HG03135 (cell line): ENCODE data around the gene ZNF565.
"Not testable (repeated sequence)": the region's sequence is repeated elsewhere in the genome, so short reads cannot be mapped to it uniquely, and the experiment has no call there.

ENCODE experiments used
- ATAC-seq: cut with Tn5 transposase; IDR thresholded peaks from one replicate; pipeline ENCODE4 v1.9.1; 2021; ENCODE audit warnings: mild to moderate bottlenecking, moderate library complexity; ENCODE audit not compliant: unreplicated experiment

Gene ZNF565

GRCh38 chr19:36152019-36152351, 62.5 kb downstream of the ZNF565 start:
- no peak for ATAC-seq

- ATAC-seq, result no peak
These were observed 63.1 kb downstream of the ZNF565 start for GRCh38 chr19:36151144-36152018.

GRCh38 chr19:36150586-36150985, 63.9 kb downstream of the ZNF565 start:
- ATAC-seq, result no peak

GRCh38 chr19:36149673-36150406, 64.6 kb downstream of the ZNF565 start:
- no peak for ATAC-seq

DNA sequence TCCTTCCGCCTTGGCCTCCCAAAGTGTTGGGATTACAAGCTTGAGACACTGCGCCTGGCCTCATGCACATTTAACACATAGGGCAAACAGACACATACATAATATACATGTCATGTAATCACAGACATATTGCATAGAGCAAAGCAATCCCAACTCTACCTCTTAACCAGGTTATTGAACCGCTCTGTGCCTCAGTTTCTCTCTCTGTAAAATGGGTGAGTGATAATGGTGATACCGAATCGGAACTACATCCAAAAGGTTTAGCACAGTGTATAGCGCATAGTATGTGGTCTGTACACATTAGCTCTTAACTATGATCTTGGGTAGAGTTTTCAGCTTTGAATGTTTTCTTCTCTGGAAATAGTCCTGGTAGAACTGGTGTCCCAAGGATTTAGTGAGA, 69.8 kb downstream of the ZNF565 start:
- ATAC-seq, result no peak

GRCh38 chr19:36142496-36142895, 72.0 kb downstream of the ZNF565 start:
- no peak for ATAC-seq

GRCh38 chr19:36142046-36142445, 72.4 kb downstream of the ZNF565 start:
- no peak for ATAC-seq

DNA sequence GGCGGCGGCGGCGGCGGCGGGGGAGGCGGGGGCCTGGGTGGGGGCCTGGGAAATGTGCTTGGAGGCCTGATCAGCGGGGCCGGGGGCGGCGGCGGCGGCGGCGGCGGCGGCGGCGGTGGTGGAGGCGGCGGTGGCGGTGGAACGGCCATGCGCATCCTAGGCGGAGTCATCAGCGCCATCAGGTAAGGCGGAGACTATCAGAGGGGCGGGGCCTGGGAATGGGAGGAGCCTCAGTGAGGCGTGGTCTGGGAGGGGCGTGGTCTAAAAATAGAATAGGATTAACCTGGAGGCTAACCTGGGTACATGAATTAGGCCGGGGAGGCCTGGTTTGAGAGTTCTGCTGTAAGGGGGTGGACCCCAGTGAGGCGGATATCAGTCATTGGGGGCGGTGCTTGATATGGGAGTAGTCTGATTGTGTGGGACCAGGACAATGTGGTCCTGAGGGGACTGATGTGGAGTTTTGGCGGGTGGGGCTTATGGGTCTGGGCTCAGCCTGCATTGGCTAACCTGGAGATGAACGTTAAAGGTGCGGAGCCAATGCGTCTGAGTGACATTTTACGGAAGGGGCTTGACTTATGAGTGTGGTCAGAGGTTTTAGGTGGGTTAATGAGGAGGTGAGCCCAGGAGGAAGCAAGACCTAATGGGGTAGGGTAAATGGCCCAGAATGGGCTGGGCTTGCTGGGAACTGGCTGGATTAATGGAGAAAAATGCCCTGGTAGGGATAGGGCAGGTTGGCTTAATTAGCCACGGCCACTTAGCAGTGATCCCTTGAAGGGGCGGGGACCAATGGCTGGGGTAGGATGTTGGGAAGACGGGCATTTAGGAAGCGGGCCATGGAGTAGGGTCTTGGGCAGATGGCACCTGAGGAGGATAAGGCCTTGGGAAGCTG, 73.2 kb downstream of the ZNF565 start:
- peak; percentile 43 for ATAC-seq

DNA sequence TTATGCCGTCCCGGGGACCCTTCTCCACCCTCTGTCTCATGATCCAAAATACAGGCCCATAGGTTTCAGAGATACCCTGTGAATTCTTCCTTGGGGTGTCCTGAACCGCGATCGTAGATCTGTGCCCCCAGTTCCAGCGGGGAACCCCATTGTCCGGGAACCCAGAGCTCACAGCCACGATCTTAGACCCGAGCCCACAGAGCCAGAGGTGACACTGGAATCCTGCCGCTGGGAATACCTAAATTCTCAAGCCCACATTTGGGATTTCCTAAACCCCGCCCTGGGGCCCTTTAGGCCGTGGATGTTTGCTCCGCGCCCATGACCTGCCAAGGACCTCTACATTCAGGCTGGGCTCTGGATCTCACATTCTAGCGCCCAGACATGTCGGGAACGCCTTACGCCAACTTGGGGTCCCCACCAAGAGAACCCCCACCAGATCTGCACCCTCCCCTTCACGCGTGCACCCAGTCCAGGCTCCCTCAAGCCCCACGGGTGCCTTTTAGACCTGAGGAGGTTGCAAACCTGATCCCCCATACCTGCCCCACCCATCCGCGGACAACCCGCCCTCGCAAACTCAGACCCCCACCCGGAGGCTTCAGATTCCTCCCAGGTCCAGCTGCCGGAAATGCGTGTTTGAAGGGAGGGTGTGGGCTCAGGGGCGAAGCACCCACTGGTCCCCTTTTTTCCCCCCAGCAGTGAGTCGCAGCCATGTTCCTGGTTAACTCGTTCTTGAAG, 74.0 kb downstream of the ZNF565 start:
- peak; percentile 9 for ATAC-seq

DNA sequence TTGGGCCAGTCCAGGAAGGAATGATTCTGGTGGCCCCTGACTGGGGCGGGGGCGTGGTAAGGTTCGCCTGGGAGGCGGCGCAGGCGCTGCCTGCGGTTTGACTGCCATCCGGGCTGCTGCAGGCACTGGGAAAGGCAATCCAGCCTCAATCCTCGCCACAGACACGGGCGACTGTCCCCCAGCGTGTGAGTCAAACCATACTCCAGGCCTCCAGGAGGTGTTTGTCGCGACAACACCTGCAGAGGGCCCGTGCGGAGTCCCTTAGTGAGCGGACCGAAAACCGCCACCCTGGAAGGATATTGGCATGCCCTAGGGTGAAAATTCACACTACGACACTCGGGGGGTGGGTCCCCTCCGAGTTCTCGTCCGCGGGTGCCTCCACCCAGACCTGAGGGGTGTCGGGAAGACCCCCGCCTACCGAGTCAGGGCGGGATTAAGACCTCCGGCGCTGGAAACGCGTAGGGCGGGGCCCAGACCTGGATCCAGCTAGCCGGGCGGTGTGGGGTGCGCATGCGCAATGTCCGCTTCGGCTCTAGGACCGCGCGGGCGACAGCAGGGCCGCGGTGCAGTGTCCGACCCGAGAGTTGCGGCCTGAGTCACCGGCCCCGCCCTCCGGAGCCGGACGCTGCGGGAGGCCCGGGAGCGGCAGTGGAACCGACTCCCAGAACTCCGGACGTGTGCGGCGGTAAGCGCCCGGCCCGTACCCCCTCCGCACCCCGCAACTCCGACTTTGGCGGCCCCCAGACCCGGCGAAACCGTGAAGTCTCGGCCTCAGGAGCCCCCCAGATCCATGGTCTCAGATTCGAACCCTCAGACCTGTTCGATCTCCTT, 74.8 kb downstream of the ZNF565 start, which contains the start of gene CAPNS1:
CAPNS1 (plus strand) TSS at position 594 of the 831 bp plus-strand sequence. CDS start 946 bp downstream, outside the sequence.
- peak; percentile 71 for ATAC-seq

GRCh38 chr19:36139120-36139472, 75.4 kb downstream of the ZNF565 start:
- no peak for ATAC-seq

DNA sequence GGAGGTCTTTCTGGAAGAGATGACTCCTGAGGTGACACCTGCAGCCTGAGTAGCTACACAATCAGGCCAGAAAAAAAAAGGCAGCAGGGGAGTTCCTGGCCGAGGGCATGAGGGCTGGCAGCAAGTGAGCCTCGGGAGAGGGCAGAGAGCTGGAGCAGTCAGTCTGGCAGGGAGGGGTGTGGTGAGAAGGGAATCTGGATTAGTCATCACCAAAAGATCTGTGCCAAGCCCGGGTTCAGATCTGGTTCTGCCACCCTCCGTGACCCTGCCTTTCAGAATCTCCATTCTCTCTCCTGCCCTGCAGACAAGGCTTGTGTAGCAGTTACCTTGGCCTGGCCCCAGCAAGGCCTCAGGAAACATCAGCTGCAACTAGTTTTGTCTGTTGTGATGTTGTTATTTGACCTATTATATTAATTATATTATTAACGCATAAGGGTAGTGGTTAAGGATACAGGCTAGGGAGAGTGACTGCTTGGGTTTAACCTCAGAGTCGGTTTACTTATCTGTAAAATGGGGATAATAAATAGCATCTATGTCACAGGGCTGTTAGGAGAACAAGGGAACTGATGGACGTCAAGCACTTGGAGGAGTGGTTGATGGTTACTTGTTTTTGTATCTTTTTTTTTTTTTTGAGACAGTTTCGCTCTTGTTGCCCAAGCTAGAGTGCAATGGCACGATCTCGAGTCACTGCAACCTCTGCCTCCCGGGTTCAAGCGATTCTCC, 77.3 kb downstream of the ZNF565 start:
- no peak for ATAC-seq

- ATAC-seq, result not testable (repeated sequence)
These were observed 79.6 kb downstream of the ZNF565 start for GRCh38 chr19:36134867-36135266.
